GM12874 (cell line): ENCODE data around the gene IRF2BPL.

Experiments
- CTCF ChIP-seq: IDR thresholded peaks from 2 replicates; pipeline ENCODE4 v1.5.1; 2011; ENCODE audit warnings: low read depth, mild to moderate bottlenecking, control low read depth, low read length, moderate library complexity; ENCODE audit not compliant: insufficient read depth

Gene IRF2BPL

GRCh38 chr14:77027538-77028383 lies 747 bp downstream of the IRF2BPL start:
- TF ChIP-seq CTCF, result peak; percentile 25; the same call in 1 of the 2 replicates

- TF ChIP-seq CTCF, result no peak
Measured at GRCh38 chr14:77026930-77027537, 1.5 kb downstream of the IRF2BPL start.

GRCh38 chr14:77026166-77026929 lies 2.2 kb downstream of the IRF2BPL start:
- TF ChIP-seq CTCF, result no peak

- TF ChIP-seq CTCF, result no peak
Measured at GRCh38 chr14:77025744-77026165, 2.8 kb downstream of the IRF2BPL start.

- TF ChIP-seq CTCF, result no peak
Measured at GRCh38 chr14:77024171-77024691, 4.3 kb downstream of the IRF2BPL start.

- TF ChIP-seq CTCF, result no peak
Measured at GRCh38 chr14:77023001-77023996, 5.2 kb downstream of the IRF2BPL start.
